SU-DHL-6 (cell line): ENCODE data around the gene SRGAP1.

ENCODE experiments used
- EZH2phosphoT487 ChIP-seq: fragments of 200-600 bp; sonication (generic), shearing (Covaris generic); conservative IDR thresholded peaks from 2 replicates; pipeline ENCODE4 v1.6.1; 2018; ENCODE audit warnings: mild to moderate bottlenecking, antibody characterized with exemption, low read length, moderate library complexity, mixed read lengths
- TF ChIP-seq, protein P1 (sequence below): fragments of 200-600 bp; sonication (generic); IDR thresholded peaks from one replicate; pipeline ENCODE4 v1.5.1; 2017; ENCODE audit warnings: antibody characterized with exemption, mild to moderate bottlenecking, low read length, moderate library complexity; ENCODE audit not compliant: insufficient read depth, poor library complexity, severe bottlenecking

DNA sequence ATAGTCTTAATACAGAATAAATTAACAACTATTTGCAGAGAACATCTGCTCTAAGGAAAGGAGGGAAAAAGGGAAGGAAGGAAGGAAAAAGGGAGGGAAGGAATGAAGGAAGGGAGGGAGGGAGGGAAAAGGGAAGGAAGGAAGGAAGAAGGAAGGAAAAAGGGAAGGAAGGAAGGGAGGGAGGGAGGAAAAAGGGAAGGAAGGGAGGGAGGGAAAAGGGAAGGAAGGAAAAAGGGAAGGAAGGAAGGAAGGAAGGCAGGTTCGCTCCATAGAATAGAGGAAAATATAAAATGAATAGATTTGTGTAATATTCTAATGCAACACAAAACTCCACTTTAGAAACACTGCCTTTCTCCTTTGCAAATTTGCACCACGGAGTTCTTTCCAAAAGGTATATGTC lies 361.0 kb downstream of the SRGAP1 start:
- TF ChIP-seq, protein P1, sequence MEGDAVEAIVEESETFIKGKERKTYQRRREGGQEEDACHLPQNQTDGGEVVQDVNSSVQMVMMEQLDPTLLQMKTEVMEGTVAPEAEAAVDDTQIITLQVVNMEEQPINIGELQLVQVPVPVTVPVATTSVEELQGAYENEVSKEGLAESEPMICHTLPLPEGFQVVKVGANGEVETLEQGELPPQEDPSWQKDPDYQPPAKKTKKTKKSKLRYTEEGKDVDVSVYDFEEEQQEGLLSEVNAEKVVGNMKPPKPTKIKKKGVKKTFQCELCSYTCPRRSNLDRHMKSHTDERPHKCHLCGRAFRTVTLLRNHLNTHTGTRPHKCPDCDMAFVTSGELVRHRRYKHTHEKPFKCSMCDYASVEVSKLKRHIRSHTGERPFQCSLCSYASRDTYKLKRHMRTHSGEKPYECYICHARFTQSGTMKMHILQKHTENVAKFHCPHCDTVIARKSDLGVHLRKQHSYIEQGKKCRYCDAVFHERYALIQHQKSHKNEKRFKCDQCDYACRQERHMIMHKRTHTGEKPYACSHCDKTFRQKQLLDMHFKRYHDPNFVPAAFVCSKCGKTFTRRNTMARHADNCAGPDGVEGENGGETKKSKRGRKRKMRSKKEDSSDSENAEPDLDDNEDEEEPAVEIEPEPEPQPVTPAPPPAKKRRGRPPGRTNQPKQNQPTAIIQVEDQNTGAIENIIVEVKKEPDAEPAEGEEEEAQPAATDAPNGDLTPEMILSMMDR = no peak
- TF ChIP-seq EZH2phosphoT487 = no peak
